ENCODE data around the gene DYNLT4. TPM values are rescaled to one million over a fixed set of nuclear protein-coding genes. Genes with fewer than 3 reads are reported as not detected.

The DYNLT4 gene
- total RNA-seq, 1 experiment from 2014 or later = 0.31 TPM

- no peak for TF ChIP-seq TCF7 (CRISPR knock-in tag; IDR thresholded peaks at IDR 0.05; ENCODE audit: low read depth)
- no peak for TF ChIP-seq IRF2 (CRISPR knock-in tag; IDR thresholded peaks at IDR 0.05; ENCODE audit: borderline replicate concordance, low read depth)
- TF ChIP-seq HMGXB4 (CRISPR knock-in tag; IDR thresholded peaks at IDR 0.05) = no peak
- no peak for TF ChIP-seq CBFB (CRISPR knock-in tag; IDR thresholded peaks at IDR 0.05; ENCODE audit: low read depth)
- TF ChIP-seq AR (CRISPR knock-in tag; IDR thresholded peaks at IDR 0.05) = peak; percentile 68; the same call in 1 of the 2 replicates
- 0 out of 2 replicates have a peak, but pooled peaks have one; percentile 38 for TF ChIP-seq ZNF532 (CRISPR knock-in tag; IDR thresholded peaks at IDR 0.05; ENCODE audit: borderline replicate concordance)
- no peak for TF ChIP-seq FOXJ3 (CRISPR knock-in tag; IDR thresholded peaks at IDR 0.05; ENCODE audit: borderline replicate concordance)
- no peak for TF ChIP-seq ZNF512 (CRISPR knock-in tag; IDR thresholded peaks at IDR 0.05; ENCODE audit: borderline replicate concordance)
- no peak for TF ChIP-seq JUN (CRISPR knock-in tag; IDR thresholded peaks at IDR 0.05)
- no peak for TF ChIP-seq ZNF263 (CRISPR knock-in tag; IDR thresholded peaks at IDR 0.05; ENCODE audit: low read depth)
- TF ChIP-seq NFATC4 (CRISPR knock-in tag; IDR thresholded peaks at IDR 0.05) = peak; percentile 23; the same call in 1 of the 2 replicates
- 0 out of 2 replicates have a peak, but pooled peaks have one; percentile 18 for TF ChIP-seq EMX1 (CRISPR knock-in tag; IDR thresholded peaks at IDR 0.05)
- TF ChIP-seq ZNF416 (CRISPR knock-in tag; IDR thresholded peaks at IDR 0.05) = peak; percentile 77
- TF ChIP-seq IRF1 (CRISPR knock-in tag; IDR thresholded peaks at IDR 0.05) = no peak
- peak; percentile 73 for TF ChIP-seq ZNF671 (CRISPR knock-in tag; IDR thresholded peaks at IDR 0.05)
- TF ChIP-seq ATF3 (CRISPR knock-in tag; conservative IDR thresholded peaks at IDR 0.05) = no peak
- TF ChIP-seq NR2C2 (CRISPR knock-in tag; IDR thresholded peaks at IDR 0.05) = no peak
- no peak for TF ChIP-seq ELF4 (CRISPR knock-in tag; IDR thresholded peaks at IDR 0.05; ENCODE audit: low read depth)
- TF ChIP-seq TEAD4 (CRISPR knock-in tag; IDR thresholded peaks at IDR 0.05) = no peak
Measured at GRCh38 chr1:44780583-44781121, 26.5 kb downstream of the DYNLT4 start (continued).

Measured in WTC11 (cell line).